GM21723 (cell line): ENCODE data around the gene GRM4.

Experiments used
- ATAC-seq: cut with Tn5 transposase; IDR thresholded peaks from one replicate; pipeline ENCODE4 v1.9.1; 2021; ENCODE audit warnings: mild to moderate bottlenecking, moderate library complexity; ENCODE audit not compliant: unreplicated experiment

GRM4 gene

DNA sequence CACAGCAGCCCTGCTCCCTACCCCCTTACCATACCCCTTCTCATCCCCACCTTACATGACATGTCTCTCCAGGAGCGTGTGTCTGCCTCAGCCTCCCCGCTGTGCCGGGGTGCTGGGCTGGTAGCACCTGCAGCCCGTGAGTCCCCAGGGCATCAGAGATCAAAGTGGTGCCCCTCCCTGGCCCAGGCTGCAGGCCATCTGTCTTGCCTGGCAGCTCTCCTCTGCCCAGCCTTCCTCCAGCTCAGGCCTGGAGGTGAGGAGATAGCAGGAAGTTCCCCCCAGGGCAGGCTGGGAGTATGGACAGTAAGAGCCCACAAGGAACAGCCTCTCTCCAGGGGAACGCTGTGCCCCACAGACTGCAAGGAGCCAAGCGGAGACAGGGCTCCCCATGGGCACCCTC lies 35.3 kb downstream of the GRM4 start:
- ATAC-seq, result no peak

DNA sequence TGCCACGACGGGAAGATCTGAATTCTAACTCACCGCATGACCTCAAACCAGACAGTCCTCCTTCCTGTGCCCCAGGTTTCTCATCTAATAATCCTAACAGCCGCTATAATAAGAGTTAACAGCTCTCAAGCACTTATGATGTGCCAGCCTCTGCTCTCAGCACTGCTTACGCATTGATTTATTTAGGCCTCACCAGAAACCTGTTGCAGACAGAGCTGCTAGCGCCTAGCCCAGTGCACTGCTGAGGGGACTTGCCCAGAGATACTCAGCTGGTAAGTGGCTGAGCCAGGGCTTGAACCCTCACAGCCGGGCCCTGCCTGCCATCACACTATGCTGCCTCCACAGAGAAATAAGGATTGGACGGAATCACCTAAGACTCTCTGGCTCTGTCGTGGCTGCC lies 37.7 kb downstream of the GRM4 start:
- no peak for ATAC-seq

DNA sequence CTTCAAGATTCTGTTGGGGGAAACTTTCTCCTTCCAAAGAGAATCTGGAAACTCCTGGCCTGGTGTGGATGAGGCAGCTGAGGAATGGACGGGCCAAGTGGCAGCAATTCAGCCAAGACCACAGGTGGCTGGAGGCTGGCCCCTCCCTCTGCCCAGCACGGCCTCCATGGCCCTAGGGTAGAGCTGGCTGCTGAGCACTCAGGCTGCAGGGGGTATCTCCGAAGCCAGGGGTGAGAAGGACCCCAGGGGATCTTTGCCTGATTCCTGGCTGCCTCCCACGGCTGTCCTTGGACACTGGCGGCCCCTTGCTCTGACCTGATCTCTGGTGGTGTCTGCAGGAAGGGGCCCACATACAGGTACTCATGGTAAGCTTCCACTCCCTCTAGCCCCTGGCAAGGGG lies 39.0 kb downstream of the GRM4 start:
- no peak for ATAC-seq

DNA sequence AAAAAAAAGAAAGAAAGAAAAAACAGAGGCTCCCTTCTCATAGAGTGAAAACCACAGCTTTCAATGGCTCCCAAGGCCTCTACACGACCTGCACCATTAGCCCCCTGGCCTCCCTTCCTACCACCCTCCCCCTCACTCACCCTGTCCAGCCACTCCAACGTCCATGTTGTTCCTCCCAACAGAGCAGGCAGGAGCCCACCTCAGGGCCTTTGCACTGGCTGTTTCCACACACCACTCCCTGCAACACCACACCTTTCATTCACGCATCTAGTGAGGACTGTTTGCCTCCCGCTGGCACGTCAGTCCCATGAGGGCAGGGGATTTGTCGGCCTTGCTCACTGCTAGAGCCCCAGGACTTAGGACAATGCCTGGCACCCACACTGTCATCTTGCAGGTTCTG lies 39.5 kb downstream of the GRM4 start:
- no peak for ATAC-seq

DNA sequence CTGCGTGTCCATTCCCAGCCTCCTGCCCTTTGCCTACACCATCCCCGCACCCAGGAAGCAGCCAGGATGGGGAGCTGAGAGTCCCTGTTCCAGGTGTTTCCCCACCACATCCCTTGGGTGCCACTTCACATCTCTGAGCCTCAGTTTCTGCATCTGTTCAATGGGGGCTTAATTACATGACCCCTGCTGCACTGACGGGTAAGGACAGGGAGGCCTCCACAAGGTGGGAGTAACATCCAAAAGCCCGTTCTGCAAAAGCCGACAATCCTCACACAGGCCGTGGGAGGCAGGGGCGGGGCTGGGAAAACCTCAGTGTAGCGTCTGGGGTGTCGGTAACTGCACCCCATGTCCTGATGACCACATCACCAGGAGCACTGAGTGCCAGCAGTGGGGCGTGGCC lies 41.3 kb downstream of the GRM4 start:
- ATAC-seq, result no peak

DNA sequence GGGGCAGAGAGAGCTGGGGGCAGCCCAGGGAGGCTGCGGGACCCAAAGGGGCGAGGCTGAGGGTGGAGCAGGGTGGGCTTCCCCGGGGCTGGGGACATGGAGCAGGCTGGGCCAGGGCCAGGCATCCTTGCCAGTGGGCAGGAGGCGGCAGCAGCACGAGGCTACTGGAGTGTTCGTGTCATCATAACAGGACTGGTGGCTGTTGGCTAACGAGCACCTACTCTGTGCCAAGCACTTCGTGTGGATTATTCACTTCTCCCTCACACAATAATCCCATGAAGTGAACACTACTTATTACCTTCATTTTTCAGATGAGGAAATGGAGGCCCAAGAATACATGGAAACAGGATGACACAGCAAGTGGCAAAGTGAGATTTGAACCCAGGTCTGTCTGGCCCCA lies 41.7 kb downstream of the GRM4 start:
- ATAC-seq, result no peak

DNA sequence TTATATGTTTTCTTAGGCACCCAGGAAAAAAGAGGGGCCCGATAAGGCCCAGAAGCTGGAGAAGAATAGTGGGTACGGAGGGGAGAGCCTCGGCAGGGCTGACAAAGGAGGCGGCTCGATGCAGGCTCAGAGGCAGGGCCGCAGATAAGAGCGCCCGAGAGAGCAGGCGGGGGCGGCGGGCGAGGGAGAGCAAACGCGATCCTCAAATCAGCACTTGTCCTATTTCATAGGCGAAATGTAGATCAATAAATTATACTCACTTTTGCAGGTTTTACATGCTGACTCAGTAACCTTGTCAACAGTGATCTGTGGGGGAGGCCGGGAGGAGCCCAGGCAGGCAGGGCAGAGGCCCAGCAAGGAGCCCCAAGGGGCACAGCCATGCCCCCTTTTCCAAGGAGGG lies 42.6 kb downstream of the GRM4 start:
- ATAC-seq, result no peak

DNA sequence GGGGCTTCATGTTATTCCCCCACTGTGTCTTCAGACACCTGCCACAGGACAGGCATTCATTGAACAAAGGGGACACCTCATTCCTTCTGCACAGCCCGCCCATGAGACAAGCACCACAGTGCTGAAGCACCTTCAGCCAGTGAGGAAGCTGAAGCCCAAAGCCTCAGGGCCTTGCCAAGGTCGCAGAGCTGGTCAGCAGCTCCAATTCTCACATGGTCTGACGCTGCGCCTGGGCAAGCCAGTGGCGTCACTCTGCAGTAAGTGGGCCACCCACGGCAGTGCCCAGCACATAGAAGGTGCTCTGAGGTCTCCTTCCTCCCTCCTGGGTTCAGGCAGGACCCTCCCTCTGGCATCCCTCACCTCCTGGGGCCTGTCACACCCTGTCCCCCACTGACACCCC lies 43.2 kb downstream of the GRM4 start:
- no peak for ATAC-seq

DNA sequence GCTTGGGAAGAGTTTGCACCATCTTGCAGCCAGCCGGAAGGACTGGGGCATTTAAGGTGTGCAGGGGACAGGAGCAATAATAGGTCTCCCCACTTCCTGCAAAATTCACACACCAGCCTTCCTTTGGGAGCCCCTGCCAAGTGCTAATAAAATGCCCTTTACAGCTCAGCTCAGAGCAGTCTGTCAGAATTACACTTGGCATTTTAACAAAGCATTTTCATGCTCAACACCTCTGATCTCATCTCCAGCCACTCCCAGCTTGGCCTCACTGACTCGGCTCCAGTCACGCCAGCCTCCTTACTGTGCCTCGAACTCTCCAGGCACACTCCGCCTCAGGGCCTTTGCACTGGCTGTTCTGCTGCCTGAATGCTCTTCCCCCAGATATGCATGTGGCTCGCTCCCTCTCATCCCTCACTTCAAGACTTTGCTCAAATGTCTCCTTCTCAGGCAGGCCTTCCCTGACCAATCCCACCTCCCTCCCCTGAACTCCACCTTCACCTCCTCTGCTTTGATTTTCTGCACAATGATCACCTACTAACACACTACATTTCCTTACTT lies 43.7 kb downstream of the GRM4 start:
- no peak for ATAC-seq

DNA sequence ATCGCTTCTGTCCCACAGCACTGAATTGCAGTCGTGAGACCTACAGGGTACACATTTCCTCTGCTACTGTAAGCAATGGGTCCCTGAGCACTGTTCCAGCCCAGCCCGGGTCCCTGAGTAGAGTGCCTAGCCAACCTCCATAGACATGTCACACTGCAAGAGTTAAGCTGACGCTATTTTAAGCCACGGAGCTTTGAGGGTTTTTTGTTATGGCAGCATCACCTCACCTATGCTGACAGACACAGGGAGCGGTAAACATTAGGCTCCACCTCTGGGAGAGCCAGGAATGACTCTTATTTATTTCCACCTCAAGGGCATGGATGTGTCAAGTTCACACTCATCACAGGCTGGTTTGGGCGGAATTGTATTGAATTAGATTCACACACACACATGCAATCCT lies 45.1 kb downstream of the GRM4 start:
- ATAC-seq, result no peak

DNA sequence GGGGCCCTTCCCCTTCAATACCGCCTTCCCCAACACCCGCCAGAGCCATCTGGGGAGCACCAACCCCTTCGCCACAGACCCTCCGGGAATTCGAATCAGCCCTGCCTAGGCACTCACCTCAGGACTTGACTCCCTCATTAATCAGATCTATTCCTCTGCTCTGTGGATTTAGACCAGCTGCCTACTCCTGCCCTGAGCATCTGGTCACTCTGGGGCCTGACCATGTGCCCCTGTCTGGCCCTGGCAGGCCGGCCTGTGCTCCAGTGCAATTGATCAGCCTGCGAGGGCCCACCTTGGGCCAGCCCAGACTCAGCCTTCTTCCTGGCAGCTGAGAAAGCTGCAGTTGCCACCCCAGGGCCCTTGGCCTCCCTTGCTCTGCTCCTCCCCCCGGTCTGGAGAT lies 46.0 kb downstream of the GRM4 start:
- ATAC-seq, result no peak

DNA sequence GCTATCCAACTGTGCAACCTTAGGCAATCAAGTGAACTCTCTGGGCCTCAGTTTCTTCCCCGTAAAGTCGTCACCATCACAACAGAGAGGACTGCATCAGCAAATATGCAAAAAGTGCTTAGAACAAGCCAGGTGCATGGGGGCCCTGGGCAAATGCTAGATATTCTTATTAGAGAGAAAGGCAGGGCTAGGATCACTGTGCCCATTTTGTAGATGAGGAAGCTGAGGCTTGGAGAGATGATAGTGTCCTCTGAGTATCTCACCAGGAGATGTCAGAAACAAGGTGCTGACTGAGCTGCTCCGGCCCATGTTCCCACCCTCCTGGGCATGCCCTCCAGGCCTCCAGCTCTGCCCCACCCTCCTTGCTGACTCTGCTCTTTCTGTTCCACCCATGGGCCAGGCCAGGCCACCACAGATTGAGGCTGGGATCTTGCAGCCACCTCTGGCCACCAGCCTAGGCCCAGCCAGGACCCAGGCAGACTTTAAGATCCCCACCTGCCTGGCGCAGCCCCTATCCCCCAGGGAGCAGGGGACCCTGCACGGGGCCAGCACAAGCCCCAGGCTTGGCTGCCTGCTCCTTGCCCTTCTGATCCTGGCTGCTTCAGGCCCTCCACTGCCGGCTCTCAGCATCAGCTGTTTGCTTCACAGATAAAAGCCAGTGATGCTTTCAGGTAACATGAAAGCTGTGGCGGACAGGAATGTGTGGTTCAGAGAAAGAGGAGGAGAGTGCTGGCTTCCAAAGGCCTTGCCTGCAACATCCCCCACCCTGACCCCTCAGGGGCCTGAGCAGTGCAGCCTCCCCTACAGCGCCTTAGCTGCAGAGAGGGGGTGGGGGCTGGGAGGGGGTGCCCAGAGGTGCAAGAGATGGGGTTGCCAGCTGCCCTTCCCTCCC lies 47.6 kb downstream of the GRM4 start:
- no peak for ATAC-seq

DNA sequence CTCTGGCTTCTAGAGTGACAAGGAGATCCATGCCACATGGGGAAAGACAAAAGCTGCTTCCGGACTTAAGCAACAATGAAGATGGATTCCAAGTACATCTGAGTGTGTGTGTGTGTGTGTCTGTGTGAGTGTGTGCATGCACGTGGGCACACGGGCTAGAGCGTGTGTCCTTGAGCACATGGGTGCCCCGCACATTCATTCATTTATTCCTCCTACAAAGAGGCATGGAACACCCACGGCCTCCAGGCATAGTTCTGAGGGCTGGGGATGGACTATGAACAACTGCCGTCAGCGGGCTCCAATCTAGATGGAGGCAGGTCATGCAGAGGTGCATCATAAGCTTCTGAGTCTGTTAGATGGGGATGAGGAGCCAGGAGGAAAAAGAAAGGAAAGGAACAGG lies 49.1 kb downstream of the GRM4 start:
- no peak for ATAC-seq

DNA sequence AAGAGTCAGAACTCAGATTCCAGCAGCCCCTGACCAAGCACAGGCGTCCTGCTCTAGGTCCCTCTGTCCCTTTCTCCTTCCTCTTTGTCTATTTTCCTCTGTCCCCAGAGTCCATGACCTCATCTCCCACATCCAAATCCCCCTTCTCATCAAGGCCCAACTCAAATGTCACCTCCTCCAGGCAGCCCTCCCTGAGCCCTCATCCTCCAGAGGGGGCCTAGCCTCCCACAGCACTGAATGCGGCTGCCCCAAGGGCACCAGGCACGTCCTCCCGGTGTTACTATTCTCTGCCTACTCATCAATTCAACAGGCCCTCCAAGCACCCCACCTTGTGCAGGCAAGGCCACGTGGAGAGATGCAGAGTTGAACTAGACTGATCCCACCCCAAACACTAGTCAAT lies 49.7 kb downstream of the GRM4 start:
- ATAC-seq, result no peak

DNA sequence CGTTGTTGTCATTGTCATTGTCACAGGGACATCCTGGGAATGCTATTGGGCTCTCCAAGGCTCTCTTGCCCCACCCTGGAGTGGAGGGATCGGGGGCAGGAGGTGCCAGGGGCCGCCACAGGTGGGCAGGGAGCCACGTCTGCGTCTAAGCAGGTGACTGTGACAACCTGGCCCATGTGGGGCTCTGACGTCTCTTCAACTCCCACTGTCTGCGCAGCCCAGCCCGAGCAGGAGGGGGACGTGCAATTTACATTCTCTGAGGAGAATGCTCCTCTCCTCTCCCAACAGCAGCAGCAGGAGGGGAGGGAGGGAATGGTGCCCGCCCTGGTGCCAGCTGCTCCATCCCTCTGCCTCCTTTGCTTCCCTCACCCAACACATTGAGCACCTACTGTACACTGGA lies 50.1 kb downstream of the GRM4 start:
- ATAC-seq, result no peak

DNA sequence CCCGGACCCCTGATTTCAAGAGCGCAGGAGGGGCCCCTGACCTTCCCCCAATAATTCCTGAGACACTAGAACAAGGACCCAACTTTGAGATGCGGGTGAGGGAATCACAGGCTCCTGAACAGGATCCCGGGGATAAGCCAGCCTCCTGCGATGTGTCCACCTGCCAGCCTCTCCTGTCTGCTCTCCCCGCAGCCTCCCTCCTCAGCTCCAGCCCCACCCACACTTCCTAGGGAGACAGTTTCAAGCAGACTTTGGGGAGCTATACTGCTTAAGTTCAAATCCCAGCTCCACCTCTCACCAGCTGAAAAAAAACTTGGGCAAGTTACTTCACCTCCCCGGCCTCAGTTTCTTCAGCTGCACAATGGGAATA lies 50.8 kb downstream of the GRM4 start:
- ATAC-seq, result no peak

DNA sequence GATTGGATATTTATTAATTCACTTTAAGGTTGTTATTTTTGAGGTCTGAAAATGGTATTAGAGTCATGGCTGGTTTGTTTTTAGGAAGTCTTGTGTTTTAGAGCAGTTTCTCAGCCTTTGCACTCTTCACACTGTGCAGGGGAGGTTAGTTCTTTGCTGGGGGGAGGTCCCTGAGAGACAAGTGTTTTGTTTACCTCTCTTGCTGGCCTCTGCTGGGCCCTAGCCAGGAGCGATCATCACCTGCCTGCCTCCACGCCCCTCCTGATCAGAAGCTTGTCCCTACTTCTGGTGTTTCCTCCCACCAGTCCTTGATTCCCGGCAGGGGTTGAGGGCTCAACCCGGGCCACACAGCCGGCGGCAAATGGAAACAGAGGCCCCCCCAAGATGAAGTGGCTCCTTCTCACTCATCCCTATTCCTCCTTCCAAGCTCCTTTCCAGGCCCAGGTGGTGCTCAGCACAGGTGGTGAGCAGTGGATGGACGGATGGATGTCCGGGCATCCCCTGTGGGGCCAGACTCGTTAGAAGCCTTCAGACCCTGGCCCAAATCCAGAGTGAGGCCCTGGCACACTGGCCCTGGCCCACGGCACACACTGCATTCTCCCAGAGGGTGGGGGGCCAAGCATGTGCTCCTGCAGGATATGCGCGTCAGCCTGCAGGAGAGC lies 51.3 kb downstream of the GRM4 start:
- ATAC-seq, result no peak

DNA sequence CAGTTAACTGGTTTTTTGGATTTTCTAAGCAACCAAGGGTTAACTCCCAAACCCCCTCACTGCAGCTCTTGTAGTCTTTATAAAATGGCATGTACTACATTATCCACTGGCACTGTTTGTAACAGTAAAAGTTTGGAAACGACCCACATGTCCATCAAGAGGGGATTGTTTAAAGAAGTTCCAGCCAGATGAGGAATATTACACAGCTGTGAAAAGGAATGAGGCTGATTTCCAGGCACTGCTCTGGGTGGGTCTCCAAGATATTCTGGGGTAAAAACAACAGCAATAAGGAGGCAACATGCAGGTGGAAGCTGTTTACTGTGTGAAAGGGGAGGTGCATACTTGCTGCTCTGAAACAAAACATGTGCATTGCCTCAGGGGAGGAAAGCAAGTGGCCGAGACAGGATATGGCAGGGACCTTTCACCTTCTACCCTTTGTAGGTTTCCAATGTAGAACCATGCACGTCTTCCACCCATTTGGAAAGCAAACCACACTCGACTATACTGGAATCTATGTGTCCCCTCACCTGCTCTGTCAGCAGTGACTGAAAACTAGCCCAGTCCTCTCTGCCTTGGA lies 51.9 kb downstream of the GRM4 start:
- no peak for ATAC-seq

DNA sequence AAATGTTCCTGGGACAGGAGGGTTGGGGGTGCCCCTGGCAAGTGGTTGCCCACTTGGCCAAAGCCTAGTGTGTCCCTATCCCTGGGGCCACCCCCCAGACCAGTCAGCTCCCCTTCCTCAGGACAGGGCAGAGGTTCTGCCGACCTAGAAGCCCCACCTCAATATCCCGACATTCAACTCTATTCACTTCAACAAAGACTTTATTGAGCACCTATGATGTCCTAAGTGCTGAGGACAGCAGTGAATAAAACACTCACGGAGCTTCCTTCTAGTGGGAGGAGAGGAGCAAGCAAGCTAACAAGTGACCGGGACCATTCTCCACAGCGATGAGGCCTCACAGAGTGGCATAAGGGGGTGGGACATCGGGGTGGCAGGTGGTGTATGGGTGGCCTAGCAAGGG lies 52.7 kb downstream of the GRM4 start:
- no peak for ATAC-seq

DNA sequence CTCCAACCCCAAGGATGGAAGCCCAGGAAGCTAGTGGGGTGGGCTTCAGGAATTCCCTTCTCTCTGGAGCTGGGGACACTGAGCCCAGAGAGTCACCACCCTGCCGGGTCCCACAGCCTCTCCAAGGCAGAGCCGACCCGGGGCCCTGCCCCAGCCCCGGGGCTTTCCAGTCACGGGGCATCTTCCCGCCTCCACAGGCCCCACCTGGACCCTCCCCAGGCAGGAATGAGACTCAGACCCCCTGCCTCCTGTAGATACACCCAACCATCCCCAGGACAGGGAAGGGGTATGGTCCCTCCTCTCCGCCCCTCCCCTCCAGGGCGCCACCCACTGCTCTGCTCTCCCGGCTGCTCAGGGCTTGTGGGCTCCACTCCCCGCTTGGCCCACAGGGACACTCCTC lies 53.3 kb downstream of the GRM4 start:
- ATAC-seq, result no peak

DNA sequence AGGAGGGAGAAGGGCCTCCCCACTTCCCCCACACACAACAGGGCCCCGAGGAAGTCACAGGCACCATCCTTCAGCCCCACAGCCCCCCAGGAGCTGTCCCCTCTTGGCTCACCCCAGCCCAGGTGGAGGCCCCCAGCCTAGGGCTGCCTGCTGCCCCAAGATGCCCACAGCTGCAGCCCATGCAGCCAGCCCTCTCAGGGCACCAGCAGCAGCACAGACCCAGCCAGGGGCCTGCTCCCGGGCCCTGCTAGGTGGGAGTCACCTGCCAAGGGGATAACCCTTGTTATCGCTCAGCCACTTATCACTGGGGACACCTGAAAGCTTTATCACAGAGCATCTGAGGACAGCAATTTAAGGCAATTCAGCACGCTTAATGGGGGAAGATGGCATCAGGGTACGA lies 55.0 kb downstream of the GRM4 start:
- ATAC-seq, result no peak

DNA sequence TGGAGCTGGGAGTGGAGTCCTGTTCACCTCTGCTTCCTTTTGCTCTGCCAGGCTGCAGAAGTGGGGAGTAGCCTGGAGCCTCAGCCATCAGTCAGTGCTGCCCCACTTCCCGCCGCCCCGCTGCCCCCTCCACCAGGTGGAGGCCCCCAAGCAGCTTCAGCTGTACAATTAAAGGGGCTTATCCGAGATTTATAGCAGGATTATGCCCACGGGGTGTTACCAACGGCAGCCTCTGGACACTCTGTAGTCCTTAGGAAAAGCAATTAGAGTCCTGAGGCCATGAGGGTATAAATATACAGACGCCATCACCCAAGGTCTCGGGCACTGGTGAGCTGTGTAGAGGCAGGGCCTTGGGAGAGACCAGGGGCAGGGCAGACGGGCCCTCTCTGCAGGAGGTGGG lies 55.4 kb downstream of the GRM4 start:
- ATAC-seq, result no peak
